Stimulated activated naive B cell treated with anti-CD40 and anti-IgM and Interleukin-4, amounts not matched to agents 10 μg/mL and 1 μg/mL and 100 μg/mL, for 72 hours (primary cell): Measurements from ENCODE around the gene DDX1.
"Not testable (repeated sequence)": the region's sequence is repeated elsewhere in the genome, so short reads cannot be mapped to it uniquely, and the experiment has no call there.

Experiments
- ATAC-seq, 2 donors: fragments of 150-1000 bp; cut with Tn5 transposase; replicated peaks; 2 replicates each; pipeline ENCODE4 v1.10.0; 2021; ENCODE audit warnings: moderate library complexity in 1 of 2
- DNase-seq: peaks from one replicate; pipeline ENCODE4 v3.0.0; 2021
- H3K27ac Mint-ChIP-seq: one replicate; pipeline ENCODE4 v1.8.0; 2022; ENCODE audit warnings: mild to moderate bottlenecking, mixed read lengths
- H3K27me3 Mint-ChIP-seq, 2 donors: one replicate each; pipeline ENCODE4 v1.8.0; 2022; ENCODE audit warnings: mixed read lengths in 2 of 2
- H3K36me3 Mint-ChIP-seq, 2 donors: one replicate each; pipeline ENCODE4 v1.8.0; 2022; ENCODE audit warnings: mixed read lengths in 2 of 2, mild to moderate bottlenecking in 1 of 2
- H3K4me1 Mint-ChIP-seq, 2 donors: one replicate each; pipeline ENCODE4 v1.8.0; 2022; ENCODE audit warnings: mixed read lengths in 2 of 2, mild to moderate bottlenecking in 1 of 2
- H3K4me3 Mint-ChIP-seq, 2 donors: one replicate each; pipeline ENCODE4 v1.8.0; 2022; ENCODE audit warnings: mild to moderate bottlenecking in 2 of 2, mixed read lengths in 2 of 2, moderate library complexity in 1 of 2
- H3K9me3 Mint-ChIP-seq, 2 donors: one replicate each; pipeline ENCODE4 v1.8.0; 2022; ENCODE audit warnings: mixed read lengths in 2 of 2, mild to moderate bottlenecking in 1 of 2

Gene DDX1

DNA sequence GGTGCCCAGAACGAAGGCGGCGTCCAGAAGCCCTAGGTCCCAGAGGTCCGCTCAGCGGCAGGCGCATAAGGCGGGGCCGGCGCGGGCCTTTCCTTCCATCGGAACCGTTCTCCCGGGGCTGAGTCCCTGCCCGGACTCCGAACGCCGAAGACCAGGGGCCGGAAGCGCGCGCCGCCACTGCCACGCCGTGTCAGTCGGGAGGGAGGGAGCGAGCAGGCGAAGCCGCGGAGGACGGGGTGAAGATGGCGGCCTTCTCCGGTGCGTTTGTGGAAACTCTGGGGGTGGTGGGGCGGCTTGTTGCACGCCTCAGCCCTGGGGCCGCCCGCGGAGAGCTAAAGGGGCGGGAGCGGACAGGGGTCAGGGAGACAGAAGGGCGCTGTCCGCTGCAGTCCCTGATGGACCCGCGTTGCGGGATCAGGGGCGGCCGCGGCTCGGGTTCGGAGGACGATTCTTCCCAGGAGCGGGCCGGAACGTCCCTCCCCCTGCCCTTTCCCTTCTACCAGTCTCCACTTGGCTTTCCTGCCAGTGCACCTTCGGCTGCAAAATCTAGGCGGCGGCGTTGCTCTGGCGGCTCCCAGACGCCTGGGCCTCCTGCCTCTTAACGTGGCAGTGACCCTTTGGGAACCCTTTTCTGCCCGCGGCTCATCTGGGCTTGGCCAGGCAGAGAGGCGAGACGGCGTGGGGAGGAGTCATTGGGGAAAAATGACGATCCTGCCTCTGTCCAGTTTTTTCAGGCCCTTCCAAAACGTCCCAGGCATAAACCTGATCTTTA, at the start of gene DDX1:
Gene DDX1, plus strand, starts transcription at position 177 of the 772 bp plus-strand sequence. Its CDS starts 66 bp downstream, at position 243.
- peaks cover 19 to 27% of the 10 kb centered on the region in 2 donors for H3K36me3 Mint-ChIP-seq
- peak within 1 kb of the TSS; percentile 95 to 97 for H3K4me3 Mint-ChIP-seq
- H3K4me1 Mint-ChIP-seq = peaks cover 10 to 29% of the 10 kb centered on the region in 2 donors
- H3K27me3 Mint-ChIP-seq = no peaks in the 10 kb centered on the region
- DNase-seq (peak; percentile 86), ATAC-seq (peak; percentile 92 to 95)
- H3K9me3 Mint-ChIP-seq = no peaks in the 10 kb centered on the region
- H3K27ac Mint-ChIP-seq = peak within 1 kb of the TSS; percentile 98

DNA sequence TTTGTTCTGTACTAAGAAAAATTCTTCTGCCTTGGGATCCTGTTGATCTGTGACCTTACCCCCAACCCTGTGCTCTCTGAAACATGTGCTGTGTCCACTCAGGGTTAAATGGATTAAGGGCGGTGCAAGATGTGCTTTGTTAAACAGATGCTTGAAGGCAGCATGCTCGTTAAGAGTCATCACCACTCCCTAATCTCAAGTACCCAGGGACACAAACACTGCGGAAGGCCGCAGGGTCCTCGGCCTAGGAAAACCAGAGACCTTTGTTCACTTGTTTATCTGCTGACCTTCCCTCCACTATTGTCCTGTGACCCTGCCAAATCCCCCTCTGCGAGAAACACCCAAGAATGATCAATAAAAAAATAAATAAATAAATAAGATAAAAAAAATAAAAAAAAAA, 49.4 kb upstream of the DDX1 start:
- not testable (repeated sequence) for H3K27me3 Mint-ChIP-seq, ATAC-seq, H3K4me3 Mint-ChIP-seq, DNase-seq, H3K27ac Mint-ChIP-seq, H3K9me3 Mint-ChIP-seq
- Mint-ChIP-seq H3K36me3 (peaks cover 14 to 29% of the 10 kb centered on the region in 2 donors), H3K4me1 (peaks cover 14 to 20% of the 10 kb centered on the region in 2 donors)

GRCh38 chr2:15543053-15543452, 48.6 kb upstream of the DDX1 start:
- DNase-seq (no peak), ATAC-seq (no peak)
- Mint-ChIP-seq H3K36me3 (peaks cover 16 to 27% of the 10 kb centered on the region in 2 donors), H3K9me3 (no peaks in the 10 kb centered on the region), H3K4me3 (no peak overlapping the region), H3K4me1 (peaks cover 14 to 20% of the 10 kb centered on the region in 2 donors), H3K27me3 (no peaks in the 10 kb centered on the region), H3K27ac (no peak overlapping the region)

GRCh38 chr2:15543541-15543940, 48.1 kb upstream of the DDX1 start:
- H3K36me3 Mint-ChIP-seq = peaks cover 17 to 27% of the 10 kb centered on the region in 2 donors

DNA sequence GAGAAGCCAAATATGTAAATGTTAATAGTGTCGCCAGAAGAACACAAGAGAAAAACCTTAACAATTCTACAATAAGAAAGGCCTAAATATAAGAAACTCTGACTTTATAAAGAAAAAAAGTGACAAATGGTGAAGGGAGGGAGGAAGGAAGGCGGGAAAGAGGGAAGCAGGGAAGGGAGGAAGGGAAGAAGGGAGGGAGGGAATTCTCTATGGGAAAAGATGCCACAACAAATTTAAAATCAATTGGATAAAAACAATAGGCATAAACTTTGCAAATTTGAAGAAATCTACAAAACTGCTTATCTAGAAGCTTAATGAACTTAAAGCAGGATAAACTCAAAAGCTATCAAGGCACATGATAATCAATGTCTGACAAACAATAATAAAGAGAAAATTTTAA, 47.4 kb upstream of the DDX1 start:
- no peak overlapping the region for H3K4me3 Mint-ChIP-seq
- peaks cover 15 to 27% of the 10 kb centered on the region in 2 donors for H3K36me3 Mint-ChIP-seq
- no peak overlapping the region for H3K27ac Mint-ChIP-seq
- H3K9me3 Mint-ChIP-seq = no peaks in the 10 kb centered on the region
- ATAC-seq (no peak), DNase-seq (no peak)
- peaks cover 14 to 20% of the 10 kb centered on the region in 2 donors for H3K4me1 Mint-ChIP-seq
- no peaks in the 10 kb centered on the region for H3K27me3 Mint-ChIP-seq

More at GRCh38 chr2:15543541-15543940, 48.1 kb upstream of the DDX1 start:
- no peaks in the 10 kb centered on the region for H3K27me3 Mint-ChIP-seq
- DNase-seq (no peak), ATAC-seq (no peak)
- H3K27ac Mint-ChIP-seq = no peak overlapping the region
- H3K9me3 Mint-ChIP-seq = no peaks in the 10 kb centered on the region
- H3K4me1 Mint-ChIP-seq = peaks cover 14 to 20% of the 10 kb centered on the region in 2 donors
- H3K4me3 Mint-ChIP-seq = no peak overlapping the region

DNA sequence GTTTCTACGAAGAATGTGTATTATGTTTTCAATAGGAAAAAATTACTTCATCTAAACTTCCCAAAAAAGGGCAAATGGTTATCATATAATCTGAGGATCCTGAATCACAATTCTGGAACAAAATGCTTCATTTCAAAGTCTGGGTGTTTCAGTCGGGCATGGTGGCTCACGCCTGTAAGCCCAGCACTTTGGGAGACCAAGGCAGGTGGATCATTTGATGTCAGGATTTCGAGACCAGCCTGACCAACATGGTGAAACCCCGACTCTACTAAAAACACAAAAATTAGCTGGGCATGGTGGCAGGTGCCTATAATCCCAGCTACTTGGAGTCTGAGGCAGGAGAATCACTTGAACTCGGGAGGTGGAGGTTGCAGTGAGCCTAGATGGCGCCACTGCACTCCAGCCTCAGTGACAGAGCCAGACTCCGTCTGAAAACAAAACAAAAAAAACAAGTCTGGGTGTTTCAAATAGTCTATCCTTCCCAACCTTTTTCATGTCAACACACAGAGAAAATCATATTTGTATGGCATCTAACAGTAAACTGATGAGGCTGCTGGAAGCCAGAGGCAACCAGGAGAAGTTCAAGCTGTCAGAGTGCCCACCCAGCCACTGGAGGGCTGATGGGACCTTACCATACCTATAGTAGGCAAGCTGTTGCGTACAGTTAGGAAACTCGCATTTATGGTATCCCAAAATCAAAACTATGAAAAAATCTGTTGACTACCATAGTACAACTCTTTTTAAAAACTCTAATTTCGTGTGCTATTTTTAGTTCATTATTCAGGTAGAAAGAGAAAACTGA, 45.2 kb upstream of the DDX1 start:
- peaks cover 16 to 28% of the 10 kb centered on the region in 2 donors for H3K36me3 Mint-ChIP-seq
- no peak overlapping the region for H3K27ac Mint-ChIP-seq
- ATAC-seq = no peak
- no peak for DNase-seq
- H3K9me3 Mint-ChIP-seq = no peaks in the 10 kb centered on the region
- H3K27me3 Mint-ChIP-seq = no peaks in the 10 kb centered on the region
- H3K4me3 Mint-ChIP-seq = no peak overlapping the region
- no peaks in the 10 kb centered on the region for H3K4me1 Mint-ChIP-seq

GRCh38 chr2:15547115-15547876, 44.4 kb upstream of the DDX1 start:
- H3K36me3 Mint-ChIP-seq = peaks cover 17 to 33% of the 10 kb centered on the region in 2 donors

DNA sequence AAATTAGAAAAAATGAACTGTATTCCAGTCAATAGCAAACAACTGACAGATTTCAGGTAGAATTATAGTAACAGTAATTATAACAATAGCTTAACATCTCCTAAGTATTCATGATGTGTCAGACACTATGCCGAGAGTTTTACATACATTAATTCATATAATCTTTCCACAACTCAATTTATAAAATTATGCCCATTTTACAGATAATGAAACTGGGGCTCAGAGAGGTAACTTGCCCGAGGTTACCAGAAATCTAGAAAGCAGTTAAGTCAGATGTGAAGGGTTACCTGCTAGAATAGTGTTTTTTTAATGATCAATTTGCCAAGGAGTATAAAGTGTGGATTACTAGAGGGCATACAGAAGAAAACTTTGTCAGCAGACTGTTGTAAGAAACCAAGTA, 42.7 kb upstream of the DDX1 start:
- Mint-ChIP-seq H3K9me3 (no peaks in the 10 kb centered on the region), H3K4me3 (no peak overlapping the region)

More at GRCh38 chr2:15547115-15547876, 44.4 kb upstream of the DDX1 start:
- Mint-ChIP-seq H3K27ac (no peak overlapping the region), H3K4me3 (no peak overlapping the region), H3K4me1 (no peaks in the 10 kb centered on the region), H3K27me3 (no peaks in the 10 kb centered on the region), H3K9me3 (no peaks in the 10 kb centered on the region)
- DNase-seq (no peak), ATAC-seq (no peak)

DNA sequence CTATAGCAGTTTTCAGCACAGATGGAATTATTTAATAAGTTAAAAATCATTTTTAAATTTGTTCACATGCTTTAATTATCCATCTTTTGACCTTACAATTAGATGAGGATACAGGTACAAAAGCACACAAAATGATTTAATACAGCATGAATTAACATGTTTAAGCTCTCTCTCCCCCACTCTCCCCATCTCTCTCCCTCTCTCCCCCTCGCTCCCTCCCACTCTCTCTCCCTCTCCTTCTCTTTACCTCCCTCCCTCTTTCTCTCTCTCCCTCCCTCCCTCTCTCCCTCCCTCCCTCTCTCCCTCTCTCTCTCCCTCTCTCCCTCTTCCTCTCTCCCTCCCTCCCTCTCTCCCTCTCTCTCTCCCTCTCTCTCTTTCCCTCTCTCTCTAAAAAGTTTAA, 38.1 kb upstream of the DDX1 start:
- Mint-ChIP-seq H3K4me3 (no peak overlapping the region), H3K36me3 (peaks cover 17 to 38% of the 10 kb centered on the region in 2 donors), H3K27me3 (no peaks in the 10 kb centered on the region), H3K9me3 (no peaks in the 10 kb centered on the region), H3K4me1 (peaks cover 0 to 4% of the 10 kb centered on the region in 2 donors), H3K27ac (no peak overlapping the region)
- ATAC-seq = no peak
- DNase-seq = no peak

More for the DNA sequence above, 42.7 kb upstream of the DDX1 start:
- DNase-seq = no peak
- Mint-ChIP-seq H3K36me3 (peaks cover 21 to 36% of the 10 kb centered on the region in 2 donors), H3K27me3 (no peaks in the 10 kb centered on the region), H3K4me1 (no peaks in the 10 kb centered on the region), H3K27ac (no peak overlapping the region)
- no peak for ATAC-seq

GRCh38 chr2:15553951-15554350, 37.7 kb upstream of the DDX1 start:
- no peak for ATAC-seq
- Mint-ChIP-seq H3K27ac (no peak overlapping the region), H3K9me3 (no peaks in the 10 kb centered on the region), H3K4me1 (peaks cover 0 to 4% of the 10 kb centered on the region in 2 donors), H3K4me3 (no peak overlapping the region), H3K36me3 (peaks cover 17 to 36% of the 10 kb centered on the region in 2 donors), H3K27me3 (no peaks in the 10 kb centered on the region)
- no peak for DNase-seq

- no peak overlapping the region for H3K27ac Mint-ChIP-seq
- H3K36me3 Mint-ChIP-seq = peaks cover 12 to 31% of the 10 kb centered on the region in 2 donors
- DNase-seq (no peak), ATAC-seq (no peak)
- H3K27me3 Mint-ChIP-seq = no peaks in the 10 kb centered on the region
- H3K4me3 Mint-ChIP-seq = no peak overlapping the region
- H3K9me3 Mint-ChIP-seq = no peaks in the 10 kb centered on the region
- H3K4me1 Mint-ChIP-seq = peaks cover 4 to 5% of the 10 kb centered on the region in 2 donors
Measured at GRCh38 chr2:15554525-15555218, 37.0 kb upstream of the DDX1 start.

DNA sequence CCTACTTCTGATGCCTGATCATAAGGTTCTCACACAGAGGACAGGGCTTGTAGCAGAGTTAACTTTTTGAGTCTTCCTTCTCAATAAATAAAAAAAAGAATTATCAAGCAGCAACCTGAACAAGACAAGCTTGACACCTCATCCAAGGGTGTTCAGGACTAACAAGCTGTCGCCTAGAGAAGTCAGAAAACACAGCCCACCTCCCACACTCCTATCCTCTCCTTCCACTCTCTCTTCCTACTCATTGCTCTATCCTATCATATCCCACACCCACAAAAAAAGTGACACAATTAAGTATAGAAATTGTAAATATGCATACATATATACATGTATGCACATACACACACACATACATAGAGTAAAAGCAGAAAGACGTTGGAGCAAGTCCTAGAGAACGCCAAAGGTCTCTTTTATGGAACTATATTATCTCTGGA, 35.9 kb upstream of the DDX1 start:
- Mint-ChIP-seq H3K27me3 (no peaks in the 10 kb centered on the region), H3K36me3 (peaks cover 12 to 28% of the 10 kb centered on the region in 2 donors), H3K4me1 (peaks cover 10 to 14% of the 10 kb centered on the region in 2 donors), H3K27ac (no peak overlapping the region), H3K4me3 (no peak overlapping the region), H3K9me3 (no peaks in the 10 kb centered on the region)
- no peak for ATAC-seq
- no peak for DNase-seq

DNA sequence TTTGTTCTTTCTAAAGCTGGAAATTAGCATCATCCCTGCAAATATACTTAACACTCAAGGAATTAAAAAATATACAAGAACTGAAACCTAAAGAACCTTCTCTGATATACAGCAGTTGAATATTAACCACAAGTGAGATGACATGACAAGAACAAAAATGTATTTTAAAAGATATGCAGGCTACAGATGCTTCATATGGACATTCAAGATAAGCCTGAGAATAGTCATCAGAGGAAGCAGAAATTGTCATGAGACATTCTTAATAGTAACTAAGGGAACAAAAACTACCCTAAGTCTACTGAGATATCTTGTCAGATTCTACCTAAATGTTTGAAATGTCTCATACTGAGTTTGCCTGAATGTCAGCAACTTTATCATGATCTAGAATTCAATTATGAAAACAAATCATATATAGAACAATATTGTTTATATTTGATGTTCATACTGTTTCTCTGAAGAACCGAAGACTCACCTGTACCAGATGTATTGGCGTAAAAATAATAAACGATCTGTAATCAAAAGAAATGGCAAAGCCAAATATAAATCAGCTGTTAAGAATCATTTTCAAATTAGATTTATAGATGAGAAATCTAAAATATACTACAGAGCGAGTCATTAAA, 35.2 kb upstream of the DDX1 start:
- Mint-ChIP-seq H3K36me3 (peaks cover 12 to 27% of the 10 kb centered on the region in 2 donors), H3K27me3 (no peaks in the 10 kb centered on the region), H3K4me1 (peaks cover 11 to 14% of the 10 kb centered on the region in 2 donors), H3K9me3 (no peaks in the 10 kb centered on the region), H3K27ac (no peak overlapping the region), H3K4me3 (no peak overlapping the region)
- ATAC-seq = no peak
- DNase-seq = no peak
